Measurements from ENCODE around the gene TPRA1.

The TPRA1 gene

GRCh38 chr3:127542441-127542952, 48.0 kb downstream of the TPRA1 start:
- ATAC-seq, result no peak
- no peak for TF ChIP-seq ZNF8 (CRISPR knock-in tag; IDR thresholded peaks at IDR 0.05)
- no peak for TF ChIP-seq CSDC2 (CRISPR knock-in tag; IDR thresholded peaks at IDR 0.05)
- TF ChIP-seq ZFP3 (CRISPR knock-in tag; IDR thresholded peaks at IDR 0.05), result no peak
- TF ChIP-seq BACH2 (CRISPR knock-in tag; IDR thresholded peaks at IDR 0.05; ENCODE audit: borderline replicate concordance), result no peak
- TF ChIP-seq ARNTL (CRISPR knock-in tag; IDR thresholded peaks at IDR 0.05; ENCODE audit: borderline replicate concordance, low read depth), result no peak
- TF ChIP-seq ZFP30 (CRISPR knock-in tag; IDR thresholded peaks at IDR 0.05), result no peak
- no peak for TF ChIP-seq PPARA (CRISPR knock-in tag; IDR thresholded peaks at IDR 0.05; ENCODE audit: borderline replicate concordance)
- no peak for TF ChIP-seq CSRNP3 (CRISPR knock-in tag; IDR thresholded peaks at IDR 0.05)
- TF ChIP-seq ESRRG (CRISPR knock-in tag; IDR thresholded peaks at IDR 0.05), result no peak
- TF ChIP-seq ZNF70 (CRISPR knock-in tag; IDR thresholded peaks at IDR 0.05), result no peak
- TF ChIP-seq GLIS3 (CRISPR knock-in tag; IDR thresholded peaks at IDR 0.05), result no peak
- TF ChIP-seq ZNF565 (CRISPR knock-in tag; conservative IDR thresholded peaks at IDR 0.05; ENCODE audit: low read depth), result no peak
- no peak for TF ChIP-seq CREB5 (CRISPR knock-in tag; IDR thresholded peaks at IDR 0.05; ENCODE audit: low read depth)
- no peak for TF ChIP-seq POU6F1 (CRISPR knock-in tag; IDR thresholded peaks at IDR 0.05; ENCODE audit: borderline replicate concordance, low read depth)
- no peak for TF ChIP-seq TSHZ2 (CRISPR knock-in tag; IDR thresholded peaks at IDR 0.05)
- no peak for TF ChIP-seq RARB (CRISPR knock-in tag; IDR thresholded peaks at IDR 0.05)
- no peak for TF ChIP-seq TCF4 (CRISPR knock-in tag; IDR thresholded peaks at IDR 0.05; ENCODE audit: borderline replicate concordance)
- TF ChIP-seq ZC3H10 (CRISPR knock-in tag; IDR thresholded peaks at IDR 0.05), result no peak
- no peak for TF ChIP-seq TOX (CRISPR knock-in tag; IDR thresholded peaks at IDR 0.05; ENCODE audit: borderline replicate concordance)
- no peak for TF ChIP-seq SNAI2 (CRISPR knock-in tag; IDR thresholded peaks at IDR 0.05)

GRCh38 chr3:127541320-127541719, 49.2 kb downstream of the TPRA1 start:
- no peak for TF ChIP-seq ZNF70 (CRISPR knock-in tag; IDR thresholded peaks at IDR 0.05)
- no peak for TF ChIP-seq ZFP3 (CRISPR knock-in tag; IDR thresholded peaks at IDR 0.05)
- TF ChIP-seq ZC3H10 (CRISPR knock-in tag; IDR thresholded peaks at IDR 0.05), result no peak
- no peak for TF ChIP-seq CSDC2 (CRISPR knock-in tag; IDR thresholded peaks at IDR 0.05)
- no peak for TF ChIP-seq POU6F1 (CRISPR knock-in tag; IDR thresholded peaks at IDR 0.05; ENCODE audit: borderline replicate concordance, low read depth)
- ATAC-seq, result no peak

- no peak for TF ChIP-seq TCF4 (CRISPR knock-in tag; IDR thresholded peaks at IDR 0.05; ENCODE audit: borderline replicate concordance)
- no peak for TF ChIP-seq TOX (CRISPR knock-in tag; IDR thresholded peaks at IDR 0.05; ENCODE audit: borderline replicate concordance)
- no peak for TF ChIP-seq CSRNP3 (CRISPR knock-in tag; IDR thresholded peaks at IDR 0.05)
- no peak for TF ChIP-seq CREB5 (CRISPR knock-in tag; IDR thresholded peaks at IDR 0.05; ENCODE audit: low read depth)
- TF ChIP-seq ZNF70 (CRISPR knock-in tag; IDR thresholded peaks at IDR 0.05), result no peak
- TF ChIP-seq BACH2 (CRISPR knock-in tag; IDR thresholded peaks at IDR 0.05; ENCODE audit: borderline replicate concordance), result no peak
- no peak for TF ChIP-seq ARNTL (CRISPR knock-in tag; IDR thresholded peaks at IDR 0.05; ENCODE audit: borderline replicate concordance, low read depth)
- TF ChIP-seq PPARA (CRISPR knock-in tag; IDR thresholded peaks at IDR 0.05; ENCODE audit: borderline replicate concordance), result no peak
- TF ChIP-seq ESRRG (CRISPR knock-in tag; IDR thresholded peaks at IDR 0.05), result no peak
- TF ChIP-seq SNAI2 (CRISPR knock-in tag; IDR thresholded peaks at IDR 0.05), result no peak
Observed at GRCh38 chr3:127539366-127540060, 51.0 kb downstream of the TPRA1 start.

More at GRCh38 chr3:127539366-127540060, 51.0 kb downstream of the TPRA1 start:
- ATAC-seq, result no peak
